Activated CD8-positive, alpha-beta memory T cell treated with anti-CD3 and anti-CD28 coated beads, Interleukin-2, amount 50 U/mL, for 1 hour (primary cell): Measurements from ENCODE around the gene DDAH1.

Experiments
- DNase-seq: peaks from one replicate; pipeline ENCODE4 v3.0.0-alpha.2; 2020; ENCODE audit errors: extremely low read depth

DDAH1 gene

DNA sequence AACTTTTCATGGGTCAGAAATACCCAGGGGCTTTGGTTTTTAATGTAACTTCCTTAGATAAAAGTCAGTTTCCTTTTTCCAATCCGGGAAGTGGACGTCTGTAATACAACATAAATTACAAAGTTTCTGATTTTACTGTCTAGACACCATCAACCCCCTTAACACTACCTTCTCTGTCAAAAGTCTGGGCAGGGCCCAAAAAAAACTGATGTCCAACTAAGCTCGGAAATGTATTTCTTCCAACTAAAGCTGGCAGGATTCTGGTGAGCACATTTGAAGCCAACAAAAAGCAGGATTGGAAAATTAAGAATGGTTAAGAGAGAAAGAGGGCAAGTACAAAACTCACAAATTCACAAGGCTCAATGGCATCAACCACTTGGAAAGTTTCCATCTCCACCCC is 24.3 kb downstream of the DDAH1 start:
- no peak for DNase-seq

DNA sequence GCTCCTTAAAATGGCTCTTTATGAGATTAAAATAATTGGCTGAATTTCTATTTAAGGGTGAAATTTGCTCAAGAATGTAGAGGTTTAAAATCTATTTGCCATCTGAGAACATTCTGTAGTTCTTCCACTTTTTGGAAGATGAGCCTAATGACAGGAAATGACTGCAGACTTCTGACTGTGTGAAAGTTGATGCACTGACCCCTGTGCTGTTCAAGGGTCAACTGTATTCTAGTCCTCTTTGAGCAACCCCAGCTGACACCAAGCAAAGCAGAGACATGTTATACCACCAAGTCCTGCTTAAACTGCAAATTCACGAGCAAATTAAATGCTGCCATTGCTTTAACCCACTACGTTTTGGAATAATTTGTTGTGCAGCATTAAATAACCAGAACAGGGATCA is 26.6 kb downstream of the DDAH1 start:
- DNase-seq = no peak

DNA sequence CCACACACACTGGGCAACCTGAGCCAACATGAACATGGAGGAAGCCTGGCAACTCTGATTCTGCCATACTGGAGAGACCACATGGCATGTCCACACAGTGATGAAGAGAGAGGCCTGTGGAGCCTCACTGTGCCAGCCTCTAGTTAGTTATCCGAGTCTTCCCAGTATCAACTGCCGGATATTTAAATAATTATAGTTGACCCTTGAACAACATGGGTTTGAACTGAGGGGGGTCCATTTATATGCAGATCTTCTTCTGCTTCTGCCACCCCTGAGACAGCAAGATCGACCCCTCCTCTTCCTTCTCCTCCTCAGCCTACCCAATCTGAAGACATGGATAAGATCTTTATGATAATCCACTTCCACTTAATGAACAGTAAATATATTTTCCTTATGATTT is 27.8 kb downstream of the DDAH1 start:
- no peak for DNase-seq

DNA sequence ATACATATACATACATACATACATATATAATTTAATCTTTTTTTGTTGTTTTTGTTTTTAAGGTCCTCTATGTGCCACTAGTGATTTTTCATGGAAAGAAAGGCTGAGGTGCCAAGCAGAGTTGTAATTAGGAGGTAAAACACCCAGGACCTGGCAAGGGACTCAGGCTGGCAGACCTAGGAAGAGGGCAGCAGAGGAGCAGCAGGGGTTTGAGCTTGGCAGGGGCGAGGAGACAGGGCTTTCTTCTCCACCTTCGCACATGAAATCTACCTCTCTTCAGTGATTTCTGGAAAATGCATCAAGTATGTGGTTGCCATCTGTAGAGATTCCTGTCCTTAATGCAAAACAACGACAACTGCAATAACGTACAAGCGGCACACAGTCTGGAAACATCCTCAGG is 31.9 kb downstream of the DDAH1 start:
- DNase-seq = no peak

DNA sequence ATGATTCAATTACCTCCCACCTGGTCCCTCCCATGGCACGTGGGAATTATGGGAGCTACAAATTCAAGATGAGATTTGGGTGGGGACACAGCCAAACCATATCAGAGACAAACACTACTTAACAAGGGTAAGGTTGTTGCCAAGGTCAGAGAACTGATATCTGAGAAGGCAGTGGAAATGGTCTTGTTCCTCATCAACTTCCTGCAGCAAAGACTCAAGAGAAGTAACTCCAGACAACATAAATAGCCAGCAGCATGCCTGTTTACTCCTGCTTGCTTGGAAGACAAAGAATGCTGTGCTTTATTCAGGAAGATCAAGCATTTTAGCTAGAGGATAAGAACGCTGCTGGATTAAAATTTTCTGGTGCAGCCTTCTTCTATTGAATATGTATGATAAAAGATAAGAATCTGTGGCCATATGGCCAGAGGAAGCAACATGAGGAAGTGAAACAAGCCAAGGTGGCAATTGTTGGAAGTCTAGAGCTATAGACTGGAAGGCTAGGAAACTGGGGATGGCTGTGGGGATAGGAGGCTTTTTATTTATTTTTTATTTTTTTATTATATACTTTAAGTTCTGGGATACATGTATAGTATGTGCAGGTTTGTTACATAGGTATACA is 36.4 kb downstream of the DDAH1 start:
- DNase-seq = no peak

DNA sequence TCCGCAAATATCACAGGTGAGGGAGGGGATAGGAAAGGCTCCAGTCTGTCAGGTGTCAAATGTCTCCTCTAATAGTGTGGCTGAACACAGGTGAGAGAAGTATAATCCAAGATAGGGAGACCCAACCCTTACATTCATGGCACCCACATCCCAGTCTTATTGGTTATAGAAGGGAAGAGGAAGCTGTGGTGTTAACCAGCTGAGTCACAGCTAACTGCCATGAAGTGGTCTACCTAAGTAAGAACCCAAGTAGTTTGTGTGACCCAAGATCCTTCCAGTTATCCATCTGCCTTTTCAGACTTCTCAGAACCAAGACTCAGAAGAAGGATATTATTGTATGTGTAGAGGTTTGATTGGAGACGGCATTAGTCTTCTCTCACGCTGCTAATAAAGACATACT is 37.1 kb downstream of the DDAH1 start:
- DNase-seq = no peak

DNA sequence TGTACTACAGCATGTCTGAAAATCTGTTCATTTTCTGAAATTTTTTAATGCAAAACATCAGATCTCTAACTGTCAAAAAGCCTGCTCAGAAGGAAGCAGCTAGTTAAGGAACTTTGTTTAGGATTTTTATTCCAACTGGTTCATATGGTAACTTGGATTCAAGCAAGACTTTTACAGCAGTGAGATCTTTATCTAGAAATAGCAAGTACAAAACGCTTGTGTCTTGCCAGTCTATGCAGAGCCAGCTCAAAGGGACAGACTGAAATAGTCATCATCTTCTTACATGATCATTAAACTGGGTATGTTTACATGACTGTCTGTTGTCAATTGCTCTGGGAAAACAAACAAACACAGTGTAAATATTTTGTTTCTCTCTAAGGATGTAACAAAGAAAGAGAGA is 37.6 kb downstream of the DDAH1 start:
- DNase-seq = no peak

DNA sequence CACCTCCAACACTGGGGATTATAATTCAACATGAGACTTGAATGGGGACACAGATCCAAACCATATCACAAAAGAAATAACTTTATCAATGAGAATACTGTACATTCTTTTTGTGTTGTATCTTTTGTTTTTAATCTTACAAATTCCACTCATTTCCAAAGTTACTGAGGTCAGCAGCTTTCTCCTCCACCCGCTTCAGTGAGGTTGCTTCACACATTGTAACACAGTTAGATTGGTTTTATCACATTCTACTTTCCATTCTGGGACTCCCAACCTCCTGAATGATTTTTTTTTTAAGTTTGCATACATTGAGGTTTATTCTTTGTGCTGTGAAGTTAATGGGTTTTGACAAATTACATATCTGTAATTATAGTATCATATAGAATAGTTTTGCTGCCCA is 43.8 kb downstream of the DDAH1 start:
- DNase-seq = no peak

DNA sequence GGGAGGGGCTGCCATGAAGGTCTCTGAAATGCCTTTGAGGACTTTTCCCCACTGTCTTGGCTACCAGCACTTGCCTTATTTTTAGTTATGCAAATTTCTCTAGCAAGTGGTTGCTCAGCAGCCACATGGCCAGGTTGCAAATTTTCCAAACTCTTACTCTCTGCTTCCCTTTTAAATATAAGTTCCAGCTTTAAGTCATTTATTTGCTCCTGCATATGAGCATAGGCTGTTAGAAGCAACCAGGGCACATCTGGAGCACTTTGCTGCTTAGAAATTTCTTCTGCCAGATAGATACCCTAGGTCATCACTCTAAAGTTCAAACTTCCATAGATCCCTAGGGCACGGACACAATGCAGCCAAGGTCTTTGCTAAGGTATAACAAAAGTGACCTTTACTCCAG is 44.8 kb downstream of the DDAH1 start:
- DNase-seq = no peak

DNA sequence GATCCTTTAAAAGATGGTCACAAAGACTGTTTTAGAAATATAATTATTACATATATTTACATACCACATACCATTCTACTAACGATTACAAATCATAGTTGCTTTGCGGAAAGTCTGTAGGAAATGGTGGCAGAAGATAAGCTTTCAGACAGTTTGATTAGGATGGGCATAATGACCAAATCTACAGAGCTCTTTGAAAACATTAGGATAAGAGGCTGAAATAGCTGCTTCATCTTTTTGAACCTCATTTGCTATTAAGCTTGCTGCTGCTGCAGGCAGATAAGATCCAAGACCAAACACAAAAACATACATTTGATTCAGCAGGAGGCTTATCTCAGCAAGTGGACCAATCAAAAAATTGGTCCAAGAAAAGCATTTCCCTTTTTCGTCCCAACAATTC is 47.1 kb downstream of the DDAH1 start:
- DNase-seq = no peak

DNA sequence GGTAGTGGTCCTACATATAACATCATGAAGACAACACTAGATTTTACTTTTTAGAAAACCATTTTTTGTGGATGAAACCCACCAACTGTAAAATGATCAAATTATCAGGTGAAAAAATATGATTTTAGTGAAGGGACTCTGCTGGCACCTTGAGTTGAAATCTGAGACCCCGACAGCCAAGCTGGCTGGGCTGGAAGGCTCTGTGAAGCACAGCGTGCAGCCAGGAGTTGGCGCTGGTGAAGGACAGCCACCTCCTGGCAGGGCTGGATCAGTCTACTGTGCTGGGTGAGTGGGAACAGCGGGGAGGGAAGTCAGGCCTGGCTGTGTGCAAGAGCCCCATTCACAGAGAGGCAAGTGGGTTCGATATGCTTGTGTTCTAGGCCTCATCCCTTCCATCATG is 47.9 kb downstream of the DDAH1 start:
- DNase-seq = no peak

DNA sequence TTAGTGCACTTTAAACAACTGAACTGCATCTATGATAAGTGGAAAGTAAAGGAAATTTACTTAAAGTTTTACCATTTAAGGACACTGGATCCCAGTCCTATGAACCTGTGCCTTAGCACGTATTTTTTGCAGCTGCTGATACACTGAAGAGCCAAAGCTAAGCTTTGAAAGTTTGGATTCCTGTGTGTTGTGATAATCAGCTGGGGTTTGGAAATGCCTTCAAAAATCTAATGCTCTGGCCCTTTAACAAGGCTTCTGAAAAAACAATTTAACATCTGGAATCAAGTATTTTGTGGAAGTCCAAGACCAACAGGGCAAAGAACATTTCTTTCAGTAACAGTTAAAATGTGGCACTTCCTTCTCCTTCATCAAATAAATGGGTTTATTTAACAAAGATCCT is 51.8 kb downstream of the DDAH1 start:
- DNase-seq = no peak

DNA sequence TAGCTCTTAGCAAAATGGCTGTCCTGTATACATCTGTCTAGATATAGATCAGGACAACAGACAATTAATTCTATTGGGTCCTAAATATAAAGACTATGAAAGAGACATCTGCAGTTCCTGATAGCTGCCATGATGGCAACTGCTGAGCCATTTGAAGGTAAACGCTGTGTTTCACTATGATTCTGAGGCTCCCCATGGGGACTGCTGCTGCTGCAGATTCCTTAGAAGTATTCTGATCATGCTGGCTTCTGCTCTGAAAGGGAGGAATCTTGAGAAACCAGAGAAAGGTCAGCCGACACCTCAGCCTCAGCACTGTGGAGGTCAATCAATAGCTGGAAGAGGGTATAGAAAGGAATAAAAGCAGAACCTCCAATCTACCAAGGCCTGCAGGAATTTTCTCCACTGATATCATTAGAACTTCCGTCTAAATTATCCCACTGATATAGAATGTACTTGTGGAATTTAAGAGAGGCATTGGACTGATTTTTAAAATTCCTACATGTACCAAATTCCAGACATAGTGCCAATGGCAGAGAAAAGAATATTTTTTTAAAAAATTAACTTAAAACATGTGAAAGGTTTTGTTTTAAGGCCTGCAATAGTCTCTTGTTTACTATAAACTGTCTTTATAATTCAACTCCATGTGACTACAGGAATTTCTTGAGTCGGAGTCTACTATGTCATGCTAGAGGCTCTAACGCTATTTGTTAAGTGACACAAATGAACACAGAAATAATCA is 53.2 kb downstream of the DDAH1 start:
- DNase-seq = no peak

DNA sequence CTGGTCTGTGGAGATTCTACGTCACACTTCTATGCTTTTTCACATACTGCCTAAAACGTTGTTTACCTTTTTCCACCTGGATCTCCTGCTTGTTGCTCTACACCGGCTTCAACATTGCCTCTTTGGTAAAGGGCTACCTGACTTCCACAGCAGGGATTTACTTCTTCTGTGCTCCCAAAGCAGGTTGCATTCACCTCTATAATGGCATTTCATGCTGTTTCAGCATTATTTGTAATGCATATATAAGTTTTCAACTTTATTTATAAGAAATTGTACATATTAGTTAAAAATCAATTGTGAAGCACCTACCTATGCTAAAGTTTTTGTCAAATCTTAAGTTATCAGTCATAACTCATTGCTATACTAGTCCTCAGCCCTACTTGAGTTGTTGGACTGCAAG is 55.4 kb downstream of the DDAH1 start:
- no peak for DNase-seq

DNA sequence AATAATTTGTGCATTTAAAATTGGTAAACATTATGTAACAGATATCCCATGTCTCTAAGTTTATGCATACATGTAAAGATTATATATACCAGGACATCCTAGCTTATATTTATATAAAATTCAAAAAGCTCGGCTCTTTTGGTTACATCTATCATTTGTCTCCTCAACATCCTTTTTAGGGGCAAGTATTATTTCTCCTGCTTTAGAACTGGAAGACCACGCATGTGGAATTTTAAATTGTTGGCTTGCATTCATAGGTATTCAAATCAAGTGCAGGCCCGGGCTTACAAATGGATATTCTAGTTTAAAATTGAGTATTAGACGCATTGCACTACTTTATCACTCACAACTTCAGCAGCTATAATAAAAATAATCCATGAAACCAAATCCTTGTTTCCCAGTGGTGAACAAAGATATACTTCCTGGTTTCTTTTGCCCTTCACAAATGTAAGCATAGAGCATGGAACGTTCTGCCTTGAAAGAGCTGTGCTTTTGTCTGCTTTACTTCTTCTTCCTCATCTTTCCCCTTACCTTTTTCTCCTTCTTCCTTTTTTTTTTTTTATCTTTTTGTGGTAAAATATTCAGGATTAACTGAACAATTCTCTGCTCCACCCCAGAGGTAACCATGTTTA is 57.1 kb downstream of the DDAH1 start:
- DNase-seq = no peak

DNA sequence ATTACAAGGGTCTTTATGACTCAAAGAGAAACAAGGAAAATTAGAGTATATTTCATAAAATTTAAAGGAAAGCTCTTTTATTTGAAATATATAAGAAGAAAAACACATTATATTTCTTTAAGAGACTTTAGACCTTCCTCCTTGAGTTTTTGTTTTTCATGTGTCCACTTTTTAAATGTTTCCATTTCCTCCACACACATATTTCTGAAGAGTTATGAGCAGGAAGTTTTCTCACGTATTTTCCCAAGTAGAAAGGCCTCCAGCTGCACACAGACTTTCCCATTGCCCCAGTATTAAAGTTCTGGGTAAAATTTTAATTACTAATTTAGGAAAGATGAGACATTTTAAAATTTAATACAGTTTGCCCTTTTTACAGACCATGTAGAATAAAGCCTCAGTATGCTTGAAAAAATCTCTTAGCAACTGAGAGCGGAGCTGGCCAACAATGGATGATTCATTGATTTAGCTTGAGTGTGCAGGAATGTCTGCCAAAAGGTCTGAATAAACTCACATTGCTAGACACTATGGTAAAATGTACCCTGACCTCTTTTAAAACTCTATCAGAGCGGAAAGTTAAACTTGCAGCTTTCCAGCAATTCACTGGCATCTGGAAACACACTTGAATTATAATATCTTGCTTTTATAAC is 57.9 kb downstream of the DDAH1 start:
- DNase-seq = no peak

DNA sequence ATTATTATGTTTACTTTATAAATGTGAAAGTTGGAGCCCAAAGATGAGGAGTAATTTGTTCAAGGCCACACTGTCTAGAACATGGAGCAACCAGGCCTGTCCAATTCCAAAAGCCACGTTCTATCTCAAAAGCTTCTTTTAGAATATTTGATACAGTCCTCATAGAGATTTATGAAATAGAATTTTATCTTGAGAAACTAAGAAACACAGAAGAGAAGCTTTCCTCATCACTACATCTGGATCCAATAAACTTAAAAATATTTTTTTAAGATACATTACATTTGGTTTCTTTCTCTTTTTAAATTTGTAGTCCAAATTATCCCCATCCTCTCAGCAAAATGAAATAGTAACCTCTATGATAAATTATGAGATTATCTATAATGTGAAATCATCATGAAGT is 58.9 kb downstream of the DDAH1 start:
- no peak for DNase-seq

DNA sequence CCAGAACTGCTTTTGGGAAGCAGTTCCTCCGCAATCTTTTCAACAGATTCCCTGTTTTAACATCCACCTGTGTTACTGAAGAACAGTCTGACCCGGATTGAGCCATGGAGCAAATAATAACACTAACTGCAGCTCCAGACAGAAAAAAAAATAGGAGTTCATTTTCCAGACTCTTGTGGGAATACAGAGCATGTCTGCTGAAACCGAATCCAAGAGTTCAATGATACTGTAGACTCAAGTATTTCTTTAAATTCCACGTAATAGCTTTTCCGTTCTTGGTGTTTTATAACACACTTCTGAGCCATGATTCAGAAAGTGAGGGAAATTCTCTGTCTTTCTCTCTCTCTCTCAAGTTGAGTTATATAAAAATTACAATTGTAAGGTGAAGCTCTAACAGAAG is 60.6 kb downstream of the DDAH1 start:
- DNase-seq = no peak

DNA sequence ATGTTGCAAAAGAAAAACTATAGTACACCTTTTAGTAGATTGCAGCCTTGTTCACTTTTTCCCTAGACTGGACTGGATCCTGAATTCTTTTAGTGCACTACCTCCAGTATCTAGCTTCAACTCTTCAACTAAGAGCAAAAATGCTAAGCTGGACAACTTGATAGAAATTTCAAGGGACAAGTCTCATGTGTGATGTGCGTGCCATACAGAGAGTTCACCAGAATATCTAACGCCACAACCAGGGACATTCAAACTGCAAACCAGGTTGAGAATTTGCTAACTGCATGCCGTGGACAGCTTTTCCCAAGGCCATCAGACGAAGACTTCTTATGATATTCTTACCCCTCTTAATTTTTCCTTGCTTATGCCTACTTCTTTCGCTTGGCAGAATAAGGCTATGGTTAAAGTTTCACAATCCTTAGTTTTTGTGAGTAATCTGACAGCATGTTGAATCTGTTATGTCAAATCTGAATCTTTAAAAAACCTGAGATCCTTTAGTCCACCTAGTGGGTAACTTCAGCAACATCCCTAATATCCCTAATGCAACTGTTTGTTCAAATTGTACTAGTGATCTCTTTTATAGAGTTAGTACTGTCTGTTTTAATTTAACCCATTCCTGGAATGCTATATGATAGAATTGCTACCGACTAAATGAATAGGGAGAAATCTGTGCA is 66.4 kb downstream of the DDAH1 start:
- DNase-seq = no peak

DNA sequence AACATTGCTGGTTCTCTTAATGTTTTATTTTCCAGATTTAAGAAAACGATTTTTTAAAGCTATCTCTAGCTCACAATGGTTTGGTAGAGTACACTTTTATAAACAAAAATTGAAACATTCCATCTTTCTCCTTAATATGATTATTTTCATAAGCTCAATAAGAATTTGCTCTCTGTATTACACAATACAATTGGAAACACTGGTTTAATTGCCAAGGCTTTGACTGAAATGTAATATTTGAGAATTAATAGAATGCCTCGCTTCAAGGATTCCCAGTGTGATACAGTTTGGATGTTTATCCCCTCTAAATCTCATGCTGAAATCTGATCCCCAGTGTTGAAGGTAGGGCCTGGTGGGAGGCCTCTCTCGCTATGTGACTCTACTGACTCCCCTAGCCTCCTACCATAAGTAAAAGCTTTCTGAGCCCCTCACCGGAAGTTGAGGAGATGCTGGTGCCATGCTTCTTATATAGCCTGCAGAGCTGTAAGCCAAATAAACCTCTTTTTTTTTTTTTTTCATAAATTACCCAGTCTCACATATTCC is 67.4 kb downstream of the DDAH1 start:
- DNase-seq = no peak

DNA sequence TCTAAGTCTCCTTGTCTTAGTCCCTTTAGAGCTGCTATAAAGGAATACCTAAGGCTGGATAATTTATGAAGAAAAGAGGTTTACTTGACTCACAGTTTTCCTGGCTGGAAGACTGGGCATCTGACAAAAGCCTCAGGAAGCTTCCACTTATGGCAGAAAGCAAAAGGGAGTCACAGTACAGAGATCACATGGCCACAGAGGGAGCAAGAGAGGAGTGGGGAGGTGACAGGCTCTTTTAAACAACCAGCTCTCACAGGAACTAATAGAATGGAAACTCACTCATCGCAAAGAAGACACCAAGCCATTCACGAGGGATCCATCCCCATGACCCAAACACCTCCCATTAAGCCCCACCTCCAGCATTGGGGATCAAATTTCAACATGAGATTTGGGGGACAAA is 68.8 kb downstream of the DDAH1 start:
- no peak for DNase-seq

DNA sequence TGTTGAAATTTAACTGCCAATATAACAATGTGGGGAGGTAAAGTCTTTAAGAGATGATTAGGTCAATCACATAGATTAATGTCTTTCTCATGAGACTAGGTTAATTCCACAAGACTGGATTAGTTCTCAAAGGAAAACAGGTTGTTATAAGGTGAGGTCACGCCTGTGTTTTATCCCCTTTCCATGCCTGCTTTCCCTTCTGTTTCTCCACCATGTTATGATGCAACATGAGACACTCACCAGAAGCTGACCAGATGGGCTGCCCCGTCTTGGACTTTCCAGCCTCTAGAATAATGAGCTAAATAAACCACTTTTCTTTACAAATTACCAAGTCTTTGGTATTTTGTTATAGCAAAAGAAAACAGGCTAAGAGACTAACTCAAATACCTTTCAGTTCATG is 70.8 kb downstream of the DDAH1 start:
- no peak for DNase-seq
